Measurements from ENCODE around the gene PDE7B.
A peak's percentile ranks its signal among the peaks of the same experiment; 100 is the strongest.

Gene PDE7B

DNA sequence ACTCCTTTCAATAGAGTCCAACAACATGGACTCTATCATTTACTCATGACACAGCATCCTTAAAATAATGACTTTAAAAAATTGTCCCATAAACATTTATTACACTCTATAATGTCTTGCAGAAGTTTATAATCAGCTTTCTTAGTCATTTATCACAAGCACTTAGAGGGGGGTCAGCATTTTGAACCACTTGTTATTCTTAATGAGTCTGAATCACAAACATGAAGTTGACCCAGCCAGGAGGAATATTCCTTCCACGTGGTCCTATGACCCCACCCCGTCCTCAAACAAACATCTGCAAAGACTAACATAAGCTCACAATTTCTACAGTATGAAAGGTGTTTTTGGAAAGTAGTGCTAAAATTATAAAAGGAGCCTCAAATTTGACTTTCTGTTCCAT lies 307.5 kb downstream of the PDE7B start:
- no peak for DNase-seq

DNA sequence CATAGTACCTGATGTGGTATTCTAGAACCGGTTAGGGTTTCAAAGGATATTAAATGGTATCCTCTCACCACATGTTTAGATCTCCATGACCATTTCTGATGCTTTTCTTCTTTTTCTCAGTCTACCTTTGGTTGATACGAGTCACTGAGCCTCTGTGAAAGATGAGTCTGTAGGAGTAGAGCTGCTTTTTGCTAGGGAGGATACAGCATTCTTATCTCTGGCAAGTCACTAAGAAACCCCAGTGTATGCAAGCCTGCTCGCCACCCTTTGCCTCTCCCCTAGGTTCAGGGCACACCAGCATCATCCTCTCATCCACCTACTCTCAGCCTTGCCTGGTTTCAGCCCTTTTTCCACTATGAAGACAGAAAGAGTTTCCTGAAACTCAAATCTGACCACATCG lies 308.7 kb downstream of the PDE7B start:
- DNase-seq = no peak

- DNase-seq = no peak
These were observed 310.4 kb downstream of the PDE7B start for GRCh38 chr6:136161950-136162349.

DNA sequence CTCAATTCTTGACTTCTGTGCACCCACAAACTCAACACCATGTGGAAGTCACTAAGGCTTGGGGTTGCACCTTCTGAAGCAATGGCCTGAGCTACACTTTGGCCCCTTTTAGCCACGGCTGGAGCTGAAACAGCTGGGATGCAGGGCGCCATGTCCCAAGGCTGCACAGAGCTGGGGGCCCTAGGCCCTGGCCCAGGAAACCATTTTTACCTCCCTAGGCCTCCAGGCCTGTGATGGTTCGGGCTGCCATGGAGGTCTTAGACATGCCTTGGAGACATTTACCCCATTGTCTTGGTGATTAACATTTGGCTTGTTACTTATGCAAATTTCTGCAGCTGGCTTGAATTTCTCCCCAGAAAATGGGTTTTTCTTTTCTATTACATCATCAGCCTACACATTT lies 311.8 kb downstream of the PDE7B start:
- DNase-seq = no peak

GRCh38 chr6:136166815-136167214 lies 315.3 kb downstream of the PDE7B start:
- DNase-seq = no peak

GRCh38 chr6:136169394-136170148 lies 318.1 kb downstream of the PDE7B start:
- peak; percentile 91 to 97 for DNase-seq

DNA sequence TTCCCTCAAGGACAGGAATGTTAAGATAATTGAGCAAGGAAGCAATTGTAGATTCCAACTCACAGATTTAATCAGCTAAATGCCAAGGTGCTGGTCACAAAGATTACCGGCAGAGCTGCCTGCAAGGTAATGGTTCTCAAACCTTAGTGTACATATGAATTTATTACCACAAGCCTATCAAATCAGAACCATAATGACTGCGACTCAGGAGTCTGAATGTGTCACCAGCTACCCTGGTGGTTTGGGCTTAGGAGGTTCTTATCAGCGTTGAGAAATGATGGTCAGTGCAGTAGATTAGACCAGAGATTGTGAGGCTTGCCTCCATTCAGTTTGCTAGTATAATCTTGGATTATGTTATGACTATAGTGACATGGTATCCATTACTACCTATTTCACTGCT lies 319.7 kb downstream of the PDE7B start:
- DNase-seq = no peak

- DNase-seq = no peak
These were observed 322.3 kb downstream of the PDE7B start for GRCh38 chr6:136173519-136174507.

- no peak for DNase-seq
These were observed 323.0 kb downstream of the PDE7B start for GRCh38 chr6:136174510-136174909.

- no peak for DNase-seq
These were observed 324.4 kb downstream of the PDE7B start for GRCh38 chr6:136175873-136176272.

GRCh38 chr6:136178749-136179148 lies 327.2 kb downstream of the PDE7B start:
- DNase-seq = no peak

GRCh38 chr6:136180704-136181511 lies 329.4 kb downstream of the PDE7B start:
- no peak for DNase-seq

DNA sequence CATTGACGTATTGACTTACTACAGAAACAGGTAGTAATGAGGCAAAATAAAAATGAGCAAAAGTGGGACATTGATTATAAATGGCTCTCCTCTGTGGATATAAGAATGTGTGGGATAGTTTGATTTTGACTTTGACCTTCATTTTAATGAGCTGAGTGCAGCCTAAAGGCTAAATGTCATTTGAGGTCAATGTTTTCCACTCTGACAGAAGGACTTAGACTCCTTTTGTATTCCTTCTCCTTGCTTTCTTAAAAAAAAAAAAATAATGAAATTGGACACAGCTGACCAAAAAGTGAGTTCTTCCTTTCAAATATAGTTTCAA lies 330.0 kb downstream of the PDE7B start:
- no peak for DNase-seq

GRCh38 chr6:136181861-136182260 lies 330.4 kb downstream of the PDE7B start:
- no peak for DNase-seq

- DNase-seq = no peak
These were observed 333.2 kb downstream of the PDE7B start for GRCh38 chr6:136184738-136185137.

- DNase-seq = no peak
These were observed 334.9 kb downstream of the PDE7B start for GRCh38 chr6:136186363-136186762.

- no peak for DNase-seq
These were observed 337.0 kb downstream of the PDE7B start for GRCh38 chr6:136188486-136188885.

DNA sequence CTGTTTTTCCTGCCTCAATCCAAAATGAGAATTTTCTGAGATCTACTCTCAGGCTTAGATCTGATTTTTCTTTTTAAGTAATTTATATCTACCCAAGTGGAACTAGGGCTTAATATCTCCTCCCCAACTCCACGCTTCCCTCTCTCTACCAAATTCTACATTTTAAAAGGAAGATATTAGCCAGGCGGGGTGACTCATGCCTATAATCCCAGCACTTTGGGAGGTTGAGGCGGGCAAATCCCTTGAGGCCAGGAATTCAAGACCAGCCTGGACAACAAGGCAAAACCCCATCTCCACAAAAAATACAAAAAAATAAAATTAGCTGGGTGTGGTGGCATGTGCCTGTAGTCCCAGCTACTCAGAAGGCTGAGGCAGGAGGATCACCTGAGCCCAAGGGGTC lies 337.6 kb downstream of the PDE7B start:
- DNase-seq = no peak

DNA sequence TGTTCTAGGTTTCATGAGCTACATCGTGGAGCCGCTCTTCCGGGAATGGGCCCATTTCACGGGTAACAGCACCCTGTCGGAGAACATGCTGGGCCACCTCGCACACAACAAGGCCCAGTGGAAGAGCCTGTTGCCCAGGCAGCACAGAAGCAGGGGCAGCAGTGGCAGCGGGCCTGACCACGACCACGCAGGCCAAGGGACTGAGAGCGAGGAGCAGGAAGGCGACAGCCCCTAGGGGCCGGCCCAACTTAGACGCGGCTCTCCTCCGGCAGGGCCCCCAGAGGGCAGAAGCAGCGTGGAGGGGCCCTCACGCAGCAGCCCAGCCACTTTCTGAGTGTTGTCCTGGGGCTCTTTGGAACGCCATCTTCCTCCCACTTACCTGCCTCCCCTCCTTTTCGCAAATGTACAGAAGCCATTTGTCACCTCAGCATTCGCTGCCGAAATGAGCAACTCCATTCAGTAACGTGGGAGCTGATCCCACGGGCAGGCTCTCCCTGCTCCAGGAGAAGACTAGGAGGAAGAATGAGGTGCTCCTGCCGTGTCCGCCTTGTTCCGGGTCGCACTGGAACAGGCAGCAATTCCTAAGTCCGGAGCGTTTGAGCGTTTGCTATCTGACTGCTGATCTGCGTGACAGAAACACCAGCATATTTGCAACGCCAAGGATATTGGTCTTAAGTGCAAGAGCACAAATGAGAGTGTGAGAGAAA lies 340.3 kb downstream of the PDE7B start:
- no peak for DNase-seq

DNA sequence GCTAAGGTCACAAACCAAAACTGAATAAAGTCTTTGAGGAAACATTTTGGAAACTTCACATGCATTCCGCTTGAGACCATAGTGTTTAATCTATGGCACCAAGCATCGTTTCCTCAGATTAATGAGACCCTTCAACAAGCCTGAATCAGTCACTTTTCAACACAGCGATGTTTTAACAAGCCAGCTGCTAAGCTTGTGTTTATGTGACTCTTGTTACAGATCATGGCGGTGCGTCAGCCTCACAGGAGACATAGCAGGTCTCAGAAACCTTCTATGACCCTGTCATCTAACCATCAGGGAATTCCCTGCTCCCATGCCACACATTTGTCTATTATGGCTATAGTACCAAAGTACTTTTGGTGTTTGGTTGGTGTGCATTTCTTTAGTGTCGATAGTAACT lies 341.4 kb downstream of the PDE7B start:
- DNase-seq = no peak

GRCh38 chr6:136201732-136202131 lies 350.2 kb downstream of the PDE7B start:
- DNase-seq = peak in 1 of 2 experiments; percentile 11

- no peak for DNase-seq
These were observed 357.3 kb downstream of the PDE7B start for GRCh38 chr6:136208783-136209182.

- DNase-seq = no peak
These were observed 358.0 kb downstream of the PDE7B start for GRCh38 chr6:136209496-136209895.

All from NCI-H524 (cell line).